Epithelial cell of proximal tubule (primary cell): ENCODE measurements around the gene TMEM154. TPM values are rescaled to one million over a fixed set of nuclear protein-coding genes. Genes with fewer than 3 reads are reported as not detected.

Source experiments
- DNase-seq: peaks from one replicate; pipeline ENCODE4 v3.0.0-alpha.2; 2011; ENCODE audit warnings: low read depth
- H3K4me3 ChIP-seq: 2 replicates; pipeline ENCODE4 v1.5.1; 2011; ENCODE audit warnings: low read depth, mild to moderate bottlenecking, low read length
- CTCF ChIP-seq: conservative IDR thresholded peaks from 2 replicates; pipeline ENCODE4 v1.5.1; 2012; ENCODE audit warnings: low read depth, mild to moderate bottlenecking, low read length
- total RNA-seq: library from RNA; depleted of rRNA; stranded (reverse); fragments of >200 nt; gene quantifications from 2 replicates; pipeline ENCODE4 v1.2.3, GENCODE V29; 2015

Gene TMEM154
- total RNA-seq, 1 donor from 2014 or later: 11.8 TPM

- no peak overlapping the region for H3K4me3 ChIP-seq
- no peak for TF ChIP-seq CTCF
- no peak for DNase-seq
These were observed 35.7 kb downstream of the TMEM154 start for GRCh38 chr4:152644130-152644529.

- H3K4me3 ChIP-seq: no peak overlapping the region
- TF ChIP-seq CTCF: no peak
- DNase-seq: no peak
These were observed 36.4 kb downstream of the TMEM154 start for GRCh38 chr4:152643153-152644035.

GRCh38 chr4:152640058-152640921 lies 39.5 kb downstream of the TMEM154 start:
- peak; percentile 56 for TF ChIP-seq CTCF
- DNase-seq: no peak

GRCh38 chr4:152635851-152636250 lies 43.9 kb downstream of the TMEM154 start:
- H3K4me3 ChIP-seq: no peak overlapping the region
- TF ChIP-seq CTCF: no peak
- DNase-seq: no peak

More at GRCh38 chr4:152640058-152640921, 39.5 kb downstream of the TMEM154 start:
- no peak overlapping the region for H3K4me3 ChIP-seq

GRCh38 chr4:152634110-152634760 lies 45.6 kb downstream of the TMEM154 start:
- no peak for TF ChIP-seq CTCF
- DNase-seq: no peak
- no peak overlapping the region for H3K4me3 ChIP-seq

- no peak for DNase-seq
- H3K4me3 ChIP-seq: no peak overlapping the region
- TF ChIP-seq CTCF: no peak
These were observed 46.7 kb downstream of the TMEM154 start for GRCh38 chr4:152633118-152633517.
